ENCODE data around the gene NT5M. TPM values are rescaled to one million over a fixed set of nuclear protein-coding genes. Genes with fewer than 3 reads are reported as not detected.

NT5M gene
- total RNA-seq, 4 donors from 2014 or later = 1.1 to 6.0 (median 2.8) TPM

DNA sequence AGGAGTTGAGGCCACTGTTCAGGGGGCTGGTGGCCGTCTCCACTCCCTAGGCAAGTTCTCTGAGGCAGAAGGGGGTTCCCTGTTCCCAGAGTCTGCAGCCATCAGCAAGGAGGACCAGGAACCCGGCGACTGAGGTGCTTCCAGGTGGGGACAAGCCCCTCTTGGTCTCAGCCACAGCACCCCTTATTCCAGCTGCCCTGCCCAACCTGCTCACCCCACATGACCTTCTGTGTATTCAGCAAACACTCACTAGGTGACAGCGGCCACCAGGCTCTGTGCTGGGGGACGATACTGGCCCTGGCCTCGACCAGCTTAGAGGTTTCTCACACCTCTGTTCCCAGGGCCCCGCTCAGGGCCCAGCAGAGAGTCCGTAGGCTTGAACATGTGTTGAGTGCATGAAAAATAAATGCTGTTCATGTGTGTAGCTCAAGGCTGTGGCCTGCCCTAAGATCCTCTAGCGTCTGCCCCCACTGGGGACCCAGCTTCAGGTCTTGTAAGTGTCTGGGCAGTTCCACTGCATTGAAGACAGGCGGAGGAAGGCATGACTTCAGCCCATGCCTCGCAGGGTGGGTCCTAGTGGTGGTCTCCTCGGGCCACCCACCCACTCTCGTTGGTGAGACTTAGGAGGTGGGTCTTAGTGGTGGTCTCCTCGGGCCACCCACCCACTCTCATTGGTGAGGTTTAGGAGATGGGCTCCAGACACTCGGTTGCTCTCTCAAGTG, 44.2 kb downstream of the NT5M start:
- no peaks in the 10 kb centered on the region for H3K4me1 ChIP-seq
- DNase-seq = no peak
- 95 to 97% methylated on average over 6 to 8 of the region's 15 CpGs for WGBS, 2 donors
- no peak overlapping the region for H3K27ac ChIP-seq
- no peaks in the 10 kb centered on the region for H3K27me3 ChIP-seq
- H3K4me3 ChIP-seq (replicated peaks in 1 of 3) = no peak overlapping the region
- no peaks in the 10 kb centered on the region for H3K36me3 ChIP-seq
- intact Hi-C loops (cut with DNase I) = no loop called here
- H3K9me3 ChIP-seq = no peaks in the 10 kb centered on the region
- no peak for TF ChIP-seq POLR2A (IDR thresholded peaks at IDR 0.05)
- TF ChIP-seq, protein P1, sequence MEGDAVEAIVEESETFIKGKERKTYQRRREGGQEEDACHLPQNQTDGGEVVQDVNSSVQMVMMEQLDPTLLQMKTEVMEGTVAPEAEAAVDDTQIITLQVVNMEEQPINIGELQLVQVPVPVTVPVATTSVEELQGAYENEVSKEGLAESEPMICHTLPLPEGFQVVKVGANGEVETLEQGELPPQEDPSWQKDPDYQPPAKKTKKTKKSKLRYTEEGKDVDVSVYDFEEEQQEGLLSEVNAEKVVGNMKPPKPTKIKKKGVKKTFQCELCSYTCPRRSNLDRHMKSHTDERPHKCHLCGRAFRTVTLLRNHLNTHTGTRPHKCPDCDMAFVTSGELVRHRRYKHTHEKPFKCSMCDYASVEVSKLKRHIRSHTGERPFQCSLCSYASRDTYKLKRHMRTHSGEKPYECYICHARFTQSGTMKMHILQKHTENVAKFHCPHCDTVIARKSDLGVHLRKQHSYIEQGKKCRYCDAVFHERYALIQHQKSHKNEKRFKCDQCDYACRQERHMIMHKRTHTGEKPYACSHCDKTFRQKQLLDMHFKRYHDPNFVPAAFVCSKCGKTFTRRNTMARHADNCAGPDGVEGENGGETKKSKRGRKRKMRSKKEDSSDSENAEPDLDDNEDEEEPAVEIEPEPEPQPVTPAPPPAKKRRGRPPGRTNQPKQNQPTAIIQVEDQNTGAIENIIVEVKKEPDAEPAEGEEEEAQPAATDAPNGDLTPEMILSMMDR (IDR thresholded peaks at IDR 0.05) = no peak

DNA sequence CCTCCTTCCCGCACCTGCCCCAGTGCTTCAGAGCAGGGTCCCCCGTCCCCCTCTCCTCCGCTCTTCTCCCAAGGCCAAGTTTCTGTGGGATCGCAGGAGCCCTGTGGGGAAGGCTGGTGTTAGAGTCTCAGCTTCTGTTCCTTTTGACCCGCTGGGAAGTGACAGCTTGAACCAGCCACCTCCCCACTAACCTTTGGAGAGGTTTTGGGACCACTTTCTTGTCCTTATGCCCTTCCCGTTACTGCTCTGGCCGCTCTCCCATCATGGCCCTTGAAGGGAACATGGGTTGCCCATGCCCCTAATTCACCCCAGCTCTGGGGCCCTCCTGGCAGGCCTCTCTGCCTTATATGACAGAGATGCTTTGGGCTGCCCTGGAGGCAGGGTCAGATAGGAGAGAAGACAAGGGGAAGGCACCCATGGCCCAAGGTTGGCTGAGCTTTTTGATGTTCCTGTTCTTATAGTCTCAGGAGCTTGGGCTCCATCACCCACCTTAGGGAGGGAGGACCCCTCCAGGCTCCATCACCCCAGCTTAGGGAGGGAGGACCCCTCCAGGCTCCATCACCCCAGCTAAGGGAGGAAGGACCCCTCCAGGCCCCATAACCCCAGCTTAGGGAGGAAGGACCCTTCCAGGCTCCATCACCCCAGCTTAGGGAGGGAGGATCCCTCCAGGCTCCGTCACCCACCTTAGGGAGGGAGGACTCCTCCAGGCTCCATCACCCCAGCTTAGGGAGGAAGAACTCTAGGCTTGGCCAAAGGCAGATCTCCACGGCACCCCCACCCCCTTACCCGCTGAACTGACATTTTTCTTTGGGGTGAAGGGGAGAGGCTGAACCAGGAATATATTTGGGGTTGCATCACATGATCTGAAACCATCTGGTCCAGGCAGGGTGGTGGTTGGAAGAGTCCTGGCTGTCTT, 45.0 kb downstream of the NT5M start:
- intact Hi-C loops (cut with DNase I) = no loop called here
- no peaks in the 10 kb centered on the region for H3K9me3 ChIP-seq
- no peak overlapping the region for H3K4me3 ChIP-seq (replicated peaks in 1 of 3)
- TF ChIP-seq, protein P1 (IDR thresholded peaks at IDR 0.05) = no peak
- no peak for TF ChIP-seq POLR2A (IDR thresholded peaks at IDR 0.05)
- H3K27ac ChIP-seq = no peak overlapping the region
- no peak for DNase-seq
- H3K27me3 ChIP-seq = no peaks in the 10 kb centered on the region
- H3K4me1 ChIP-seq = no peaks in the 10 kb centered on the region
- 90 to 92% methylated on average over 9 to 10 of the region's 10 CpGs for WGBS, 2 donors
- no peaks in the 10 kb centered on the region for H3K36me3 ChIP-seq

GRCh38 chr17:17348872-17349723, 45.9 kb downstream of the NT5M start:
- no peak overlapping the region for H3K27ac ChIP-seq
- TF ChIP-seq, protein P1 (IDR thresholded peaks at IDR 0.05) = no peak
- TF ChIP-seq POLR2A (IDR thresholded peaks at IDR 0.05) = no peak
- H3K27me3 ChIP-seq = no peaks in the 10 kb centered on the region
- 68 to 69% methylated on average over 9 to 11 of the region's 11 CpGs for WGBS, 2 donors
- intact Hi-C loops (cut with DNase I) = no loop called here
- no peak for DNase-seq
- H3K36me3 ChIP-seq = no peaks in the 10 kb centered on the region
- H3K4me3 ChIP-seq (replicated peaks in 1 of 3) = no peak overlapping the region
- no peaks in the 10 kb centered on the region for H3K9me3 ChIP-seq
- no peaks in the 10 kb centered on the region for H3K4me1 ChIP-seq

DNA sequence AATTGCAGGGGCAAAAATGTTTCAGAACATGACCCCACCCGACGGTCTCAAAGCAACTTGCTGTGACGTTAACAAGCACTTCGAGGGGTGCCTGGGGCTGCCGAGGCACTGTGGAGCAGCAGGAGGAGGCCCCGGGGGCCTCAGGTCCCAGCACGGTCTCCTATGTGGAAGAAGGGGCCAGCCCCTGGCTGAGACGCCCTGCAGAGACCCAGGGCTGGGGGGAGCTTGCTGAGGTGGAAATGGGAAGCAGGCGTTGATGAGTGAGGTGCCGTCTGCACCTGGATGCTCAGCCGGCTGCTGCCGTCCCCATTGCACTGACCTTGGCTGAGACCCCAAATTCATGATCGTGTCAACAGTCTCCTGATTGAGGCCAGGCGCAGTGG, 46.5 kb downstream of the NT5M start:
- no peak for TF ChIP-seq POLR2A (IDR thresholded peaks at IDR 0.05)
- TF ChIP-seq, protein P1 (IDR thresholded peaks at IDR 0.05) = no peak
- no peak overlapping the region for H3K27ac ChIP-seq
- H3K9me3 ChIP-seq = no peaks in the 10 kb centered on the region
- DNase-seq = no peak
- intact Hi-C loops (cut with DNase I) = loop anchor here (5.0 kb wide), 1 partner anchor 218 kb away; no protein-coding TSS in a partner anchor
- no peaks in the 10 kb centered on the region for H3K27me3 ChIP-seq
- WGBS, 2 donors = 78 to 79% methylated on average over 14 of the region's 14 CpGs
- no peak overlapping the region for H3K4me3 ChIP-seq (replicated peaks in 1 of 3)
- no peaks in the 10 kb centered on the region for H3K36me3 ChIP-seq
- H3K4me1 ChIP-seq = no peaks in the 10 kb centered on the region
